Lung (tissue), 12 donors: ENCODE measurements around the gene ULK4. TPM values are rescaled to one million over a fixed set of nuclear protein-coding genes. Genes with fewer than 3 reads are reported as not detected.

Experiments
- ATAC-seq: fragments of 200-7000 bp; cut with Tn5 transposase; one replicate; pipeline ENCODE4 v1.9.1; 2020; ENCODE audit warnings: moderate number of reproducible peaks; ENCODE audit not compliant: insufficient read depth, low FRiP score
- DNase-seq, 3 donors: peaks; one replicate each; pipeline ENCODE4 v3.0.0-alpha.2; 2013 to 2017
- H3K27ac ChIP-seq, 2 donors: one replicate each; pipeline ENCODE4 v1.5.1; 2013; ENCODE audit warnings: mild to moderate bottlenecking in 2 of 2, moderate library complexity in 2 of 2, control low read depth in 1 of 2, inconsistent platforms in 1 of 2, low read depth in 1 of 2, low read length in 1 of 2
- H3K27me3 ChIP-seq, 3 donors: one replicate each; pipeline ENCODE4 v1.5.1; 2013; ENCODE audit warnings: low read length in 2 of 3; ENCODE audit not compliant: control insufficient read depth in 3 of 3, insufficient read depth in 3 of 3
- H3K36me3 ChIP-seq, 4 donors: one replicate each; pipeline ENCODE4 v1.5.1; 2013; ENCODE audit warnings: low read length in 4 of 4, mild to moderate bottlenecking in 1 of 4, moderate library complexity in 1 of 4; ENCODE audit not compliant: control insufficient read depth in 4 of 4, insufficient read depth in 4 of 4
- H3K4me1 ChIP-seq, 5 donors: one replicate each; pipeline ENCODE4 v1.5.1; 2013; ENCODE audit warnings: low read length in 5 of 5, mild to moderate bottlenecking in 2 of 5, moderate library complexity in 1 of 5; ENCODE audit not compliant: control insufficient read depth in 5 of 5, insufficient read depth in 5 of 5
- H3K4me3 ChIP-seq: one replicate; pipeline ENCODE4 v1.5.1; 2013; ENCODE audit warnings: mild to moderate bottlenecking, control low read depth, moderate library complexity
- H3K9ac ChIP-seq, 2 donors: one replicate each; pipeline ENCODE4 v1.5.1; 2013; ENCODE audit warnings: low read length in 2 of 2, control low read depth in 1 of 2; ENCODE audit not compliant: insufficient read depth in 1 of 2
- H3K9me3 ChIP-seq, 4 donors: one replicate each; pipeline ENCODE4 v1.5.1; 2013; ENCODE audit warnings: low read length in 3 of 4, mild to moderate bottlenecking in 1 of 4, moderate library complexity in 1 of 4; ENCODE audit not compliant: control insufficient read depth in 4 of 4, insufficient read depth in 3 of 4
- WGBS, 2 donors: extraction: QIAGEN DNeasy Blood & Tissue Kit; methylation state at CpG; one replicate each; pipeline ENCODE4 v1.1.7; 2013; 5-methylcytosine and 5-hydroxymethylcytosine counted together
- polyA plus RNA-seq, 2 donors: library from polyadenylated mRNA; stranded (reverse); fragments of 200-250 nt; gene quantifications; one replicate each; pipeline ENCODE4 v1.2.1, GENCODE V29; 2013
- total RNA-seq, 2 donors: library from RNA; depleted of rRNA in 1 of 2; stranded (reverse); fragments of >200 nt in 1 of 2; gene quantifications; one replicate each; pipeline ENCODE4 v1.2.1, GENCODE V29; 2014 to 2021
- TF ChIP-seq, protein P1 (sequence below): IDR thresholded peaks from 2 replicates; pipeline ENCODE4 v1.5.1; 2012; ENCODE audit warnings: mild to moderate bottlenecking; ENCODE audit errors: control extremely low read depth, extremely low read depth
- donor health status: control.
- donor health status: control.
- donor health status: Bipolar disorder and iron deficiency.
- donor health status: healthy.
- donor health status: DM: yes; HTN: yes; CAD: no.

The ULK4 gene
- total and polyA plus RNA-seq, 4 donors, result 2.8 to 56.0 (median 12.6) TPM

GRCh38 chr3:41632700-41633099 is 329.2 kb downstream of the ULK4 start:
- H3K9me3 ChIP-seq, result no peaks in the 10 kb centered on the region
- H3K4me3 ChIP-seq, result no peak overlapping the region
- no peaks in the 10 kb centered on the region for H3K36me3 ChIP-seq
- no peak for ATAC-seq
- no peaks in the 10 kb centered on the region for H3K27me3 ChIP-seq
- no peak for DNase-seq
- TF ChIP-seq, protein P1, sequence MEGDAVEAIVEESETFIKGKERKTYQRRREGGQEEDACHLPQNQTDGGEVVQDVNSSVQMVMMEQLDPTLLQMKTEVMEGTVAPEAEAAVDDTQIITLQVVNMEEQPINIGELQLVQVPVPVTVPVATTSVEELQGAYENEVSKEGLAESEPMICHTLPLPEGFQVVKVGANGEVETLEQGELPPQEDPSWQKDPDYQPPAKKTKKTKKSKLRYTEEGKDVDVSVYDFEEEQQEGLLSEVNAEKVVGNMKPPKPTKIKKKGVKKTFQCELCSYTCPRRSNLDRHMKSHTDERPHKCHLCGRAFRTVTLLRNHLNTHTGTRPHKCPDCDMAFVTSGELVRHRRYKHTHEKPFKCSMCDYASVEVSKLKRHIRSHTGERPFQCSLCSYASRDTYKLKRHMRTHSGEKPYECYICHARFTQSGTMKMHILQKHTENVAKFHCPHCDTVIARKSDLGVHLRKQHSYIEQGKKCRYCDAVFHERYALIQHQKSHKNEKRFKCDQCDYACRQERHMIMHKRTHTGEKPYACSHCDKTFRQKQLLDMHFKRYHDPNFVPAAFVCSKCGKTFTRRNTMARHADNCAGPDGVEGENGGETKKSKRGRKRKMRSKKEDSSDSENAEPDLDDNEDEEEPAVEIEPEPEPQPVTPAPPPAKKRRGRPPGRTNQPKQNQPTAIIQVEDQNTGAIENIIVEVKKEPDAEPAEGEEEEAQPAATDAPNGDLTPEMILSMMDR, result no peak
- H3K9ac ChIP-seq, result peak overlapping the region in 1 of 2 donors; percentile 1
- no peak overlapping the region for H3K27ac ChIP-seq
- peaks cover 0 to 16% (median 5%) of the 10 kb centered on the region in 5 donors for H3K4me1 ChIP-seq

DNA sequence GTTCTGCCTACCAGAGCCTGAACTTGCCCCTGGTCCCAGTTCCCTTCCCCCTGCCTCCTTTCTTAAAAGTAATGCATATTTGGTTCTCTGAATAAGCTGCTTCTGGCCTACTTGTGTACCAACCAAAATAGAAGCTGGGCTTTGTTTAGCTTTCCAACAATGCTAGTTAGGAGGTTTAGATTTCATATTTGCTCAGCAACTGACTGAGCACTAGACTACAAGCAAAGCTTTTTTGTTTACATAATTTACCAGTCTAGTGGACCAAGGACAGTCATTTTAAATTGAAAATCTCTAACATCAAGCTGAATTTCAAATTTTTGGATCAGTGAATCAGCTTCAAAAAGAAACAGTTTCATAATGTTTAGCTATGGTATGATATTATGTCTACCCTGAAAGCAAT is 331.2 kb downstream of the ULK4 start:
- H3K4me3 ChIP-seq, result no peak overlapping the region
- peaks cover 0 to 16% (median 5%) of the 10 kb centered on the region in 5 donors for H3K4me1 ChIP-seq
- TF ChIP-seq, protein P1, result no peak
- H3K9ac ChIP-seq, result no peak overlapping the region
- H3K27ac ChIP-seq, result no peak overlapping the region
- no peak for DNase-seq
- H3K36me3 ChIP-seq, result no peaks in the 10 kb centered on the region
- no peak for ATAC-seq
- no peaks in the 10 kb centered on the region for H3K27me3 ChIP-seq
- no peaks in the 10 kb centered on the region for H3K9me3 ChIP-seq

GRCh38 chr3:41629986-41630385 is 331.9 kb downstream of the ULK4 start:
- Histone ChIP-seq H3K4me3 (no peak overlapping the region), H3K9me3 (no peaks in the 10 kb centered on the region), H3K9ac (no peak overlapping the region), H3K27me3 (no peaks in the 10 kb centered on the region), H3K27ac (no peak overlapping the region), H3K4me1 (peaks cover 0 to 16% (median 5%) of the 10 kb centered on the region in 5 donors), H3K36me3 (no peaks in the 10 kb centered on the region)
- DNase-seq (no peak), ATAC-seq (no peak)
- TF ChIP-seq, protein P1, result no peak
- WGBS, 2 donors, result 91 to 98% methylated on average over 1 of the region's 1 CpG

- no peak for ATAC-seq
- WGBS, 2 donors, result 82 to 89% methylated on average over 4 of the region's 4 CpGs
Measured at GRCh38 chr3:41629072-41629471, 332.8 kb downstream of the ULK4 start.

More at GRCh38 chr3:41629072-41629471, 332.8 kb downstream of the ULK4 start:
- Histone ChIP-seq H3K27me3 (no peaks in the 10 kb centered on the region), H3K9me3 (no peaks in the 10 kb centered on the region), H3K4me1 (peaks cover 0 to 16% (median 5%) of the 10 kb centered on the region in 5 donors), H3K27ac (no peak overlapping the region), H3K9ac (no peak overlapping the region), H3K4me3 (no peak overlapping the region), H3K36me3 (no peaks in the 10 kb centered on the region)
- TF ChIP-seq, protein P1, result no peak
- DNase-seq, result no peak
